PC-3 (cell line): ENCODE measurements around the gene TSPAN16. TPM values are rescaled to one million over a fixed set of nuclear protein-coding genes. Genes with fewer than 3 reads are reported as not detected.

Experiments
- ATAC-seq: fragments of 200-7000 bp; cut with Tn5 transposase; 2 replicates; pipeline ENCODE4 v1.9.1; 2020; ENCODE audit warnings: mild to moderate bottlenecking, moderate library complexity
- BruUV-seq: library from RNA; stranded (reverse); fragments of 400-500 nt; replicated peaks from 2 replicates; lab custom pipeline; 2021; lab: Mats Ljungman, UMichigan
- CTCF ChIA-PET: fragments of 300-600 bp; sonication (Branson Sonifier 250); formaldehyde crosslinking; loops from one replicate; lab custom pipeline; 2022; ENCODE audit warnings: antibody characterized with exemption; lab: Charles Lee
- POLR2A ChIA-PET: fragments of 300-600 bp; sonication (Branson Sonifier 250); formaldehyde crosslinking; loops from one replicate; lab custom pipeline; 2022; ENCODE audit warnings: antibody characterized with exemption; ENCODE audit not compliant: unreplicated experiment; lab: Charles Lee
- DNase-seq: peaks from one replicate; pipeline ENCODE4 v3.0.0-alpha.2; 2015
- H2AFZ ChIP-seq: fragments of 300-600 bp; sonication (generic); 2 replicates; pipeline ENCODE4 v1.6.0; 2016; ENCODE audit warnings: antibody characterized with exemption, low read length
- H3F3A ChIP-seq: fragments of 300-600 bp; sonication (generic); one replicate; pipeline ENCODE4 v1.6.0; 2017; ENCODE audit warnings: antibody characterized with exemption, low read length, control low read depth, mild to moderate bottlenecking; ENCODE audit not compliant: unreplicated experiment
- H3K27ac ChIP-seq: fragments of 300-600 bp; sonication (generic); 2 replicates; pipeline ENCODE4 v1.5.1; 2016; ENCODE audit warnings: mild to moderate bottlenecking, low read length
- H3K27me3 ChIP-seq: fragments of 300-600 bp; sonication (generic); 2 replicates; pipeline ENCODE4 v1.6.1; 2016; ENCODE audit warnings: low read length, mixed read lengths
- H3K36me3 ChIP-seq: fragments of 300-600 bp; sonication (generic); 2 replicates; pipeline ENCODE4 v1.6.1; 2016; ENCODE audit warnings: low read depth, mixed run types, low read length, mixed read lengths
- H3K4me1 ChIP-seq: fragments of 300-600 bp; sonication (generic); 2 replicates; pipeline ENCODE4 v1.5.1; 2016; ENCODE audit warnings: low read length; ENCODE audit not compliant: insufficient read depth
- H3K4me2 ChIP-seq: fragments of 300-600 bp; sonication (generic); 2 replicates; pipeline ENCODE4 v1.6.0; 2016; ENCODE audit warnings: low read length
- H3K4me3 ChIP-seq: fragments of 300-600 bp; sonication (generic); 2 replicates; pipeline ENCODE4 v1.5.1; 2016; ENCODE audit warnings: mild to moderate bottlenecking, low read length, mixed read lengths
- H3K79me2 ChIP-seq: fragments of 300-600 bp; sonication (generic); 2 replicates; pipeline ENCODE4 v1.6.1; 2017; ENCODE audit warnings: low read length, mixed read lengths
- H3K9ac ChIP-seq: fragments of 300-600 bp; sonication (generic); 2 replicates; pipeline ENCODE4 v1.6.0; 2016; ENCODE audit warnings: mild to moderate bottlenecking, low read length
- H3K9me2 ChIP-seq: fragments of 300-600 bp; sonication (generic); replicated peaks from 2 replicates; pipeline ENCODE4 v1.6.1; 2016; ENCODE audit warnings: mixed run types, low read length, mixed read lengths
- H3K9me3 ChIP-seq: fragments of 300-600 bp; sonication (generic); 2 replicates; pipeline ENCODE4 v1.6.1; 2016; ENCODE audit warnings: low read length, mixed read lengths
- H4K20me1 ChIP-seq: fragments of 300-600 bp; sonication (generic); 2 replicates; pipeline ENCODE4 v1.6.1; 2016; ENCODE audit warnings: low read length, mixed read lengths
- CTCF ChIP-seq: fragments of 300-600 bp; sonication (generic); conservative IDR thresholded peaks from 2 replicates; pipeline ENCODE4 v1.5.1; 2017; ENCODE audit warnings: antibody characterized with exemption, low read depth, mild to moderate bottlenecking, low read length
- EZH2 ChIP-seq: fragments of 300-600 bp; sonication (generic); IDR thresholded peaks from one replicate; pipeline ENCODE4 v1.6.1; 2017; ENCODE audit warnings: antibody characterized with exemption, mild to moderate bottlenecking, low read length; ENCODE audit not compliant: unreplicated experiment
- EZH2phosphoT487 ChIP-seq: fragments of 300-600 bp; sonication (generic); IDR thresholded peaks from 2 replicates; pipeline ENCODE4 v1.6.1; 2018; ENCODE audit warnings: mild to moderate bottlenecking, antibody characterized with exemption, low read length, borderline replicate concordance
- intact Hi-C: fragments of 100-400 bp; cut with micrococcal nuclease; formaldehyde crosslinking; loops from 2 replicates; pipeline ENCODE4 v1.9.0; 2023
- total RNA-seq: library from RNA; depleted of rRNA; stranded (reverse); fragments of >200 nt; gene quantifications from 2 replicates; pipeline ENCODE4 v1.2.3, GENCODE V29; 2014; rRNA removed

Gene TSPAN16
- total RNA-seq, 1 experiment from 2014 or later: not detected

GRCh38 chr19:11364935-11365334 is 69.0 kb downstream of the TSPAN16 start:
- Histone ChIP-seq H3K4me2 (no peak overlapping the region), H3K9ac (no peak overlapping the region), H3K36me3 (peaks cover 3% of the 10 kb centered on the region; the same call in 1 of the 2 replicates), H3F3A (no peaks in the 10 kb centered on the region), H3K9me3 (no peaks in the 10 kb centered on the region), H3K4me1 (no peaks in the 10 kb centered on the region), H3K27ac (no peak overlapping the region), H3K4me3 (no peak overlapping the region), H3K79me2 (no peaks in the 10 kb centered on the region), H2AFZ (no peak overlapping the region), H3K27me3 (no peaks in the 10 kb centered on the region), H3K9me2 (no peaks in the 10 kb centered on the region), H4K20me1 (no peaks in the 10 kb centered on the region)
- TF ChIP-seq CTCF (no peak), EZH2phosphoT487 (no peak), EZH2 (no peak)
- BruUV-seq: TSS peak; percentile 75
- ChIA-PET POLR2A (no interaction called here), CTCF (no interaction called here)
- no peak for DNase-seq
- no peak for ATAC-seq
- intact Hi-C loops: no loop called here

Other genes with a start within 250 kb of the TSPAN16 start
- gene LDLR, start 206.7 kb upstream of the TSPAN16 start, total RNA-seq: 302 and 349 TPM in 2 replicates
- gene SPC24, start 140.4 kb upstream of the TSPAN16 start, total RNA-seq: 136 and 142 TPM in 2 replicates
- gene KANK2, start 98.6 kb upstream of the TSPAN16 start, total RNA-seq: 96.6 and 98.4 TPM in 2 replicates
- gene ANGPTL8, start 56.5 kb upstream of the TSPAN16 start, total RNA-seq: not detected in 2 replicates
- gene DOCK6, start 33.6 kb upstream of the TSPAN16 start, total RNA-seq: 28.0 and 29.4 TPM in 2 replicates
- gene RAB3D, start 43.5 kb downstream of the TSPAN16 start, total RNA-seq: 34.4 and 37.9 TPM in 2 replicates
- gene TMEM205, start 50.1 kb downstream of the TSPAN16 start, total RNA-seq: 202 and 224 TPM in 2 replicates
- 10.3 and 14.5 TPM in 2 replicates for gene CCDC159, start 50.4 kb downstream of the TSPAN16 start, total RNA-seq
- gene PLPPR2, start 59.3 kb downstream of the TSPAN16 start, total RNA-seq: 38.0 and 51.2 TPM in 2 replicates
- 5.2 and 6.1 TPM in 2 replicates for gene SWSAP1, start 78.5 kb downstream of the TSPAN16 start, total RNA-seq
- gene EPOR, start 88.2 kb downstream of the TSPAN16 start, total RNA-seq: 23.0 and 23.2 TPM in 2 replicates
- gene RGL3, start 123.2 kb downstream of the TSPAN16 start, total RNA-seq: 23.5 and 24.2 TPM in 2 replicates
- gene ODAD3, start 139.0 kb downstream of the TSPAN16 start, total RNA-seq: 0.52 and 3.9 TPM in 2 replicates
- 222 and 266 TPM in 2 replicates for gene PRKCSH, start 139.5 kb downstream of the TSPAN16 start, total RNA-seq
- not detected in 2 replicates for gene ELAVL3, start 184.9 kb downstream of the TSPAN16 start, total RNA-seq
- 14.2 and 16.2 TPM in 2 replicates for gene ZNF653, start 209.7 kb downstream of the TSPAN16 start, total RNA-seq
- 126 and 156 TPM in 2 replicates for gene ECSIT, start 233.0 kb downstream of the TSPAN16 start, total RNA-seq
- 0.77 TPM in 1 of 2 replicates, not detected in the other for gene CNN1, start 242.7 kb downstream of the TSPAN16 start, total RNA-seq